ENCODE results near the gene PI4K2A. TPM values are rescaled to one million over a fixed set of nuclear protein-coding genes. Genes with fewer than 3 reads are reported as not detected.

PI4K2A gene
- 19.8 and 20.5 TPM in 2 replicates for total RNA-seq (2014; rRNA removed; shearing (Covaris generic))
- polyA plus RNA-seq (2015; cell fraction: cytosol; rRNA removed) = 17.1 and 18.3 TPM in 2 replicates
- polyA plus RNA-seq (2015; cell fraction: nucleus; rRNA removed) = 16.7 and 19.4 TPM in 2 replicates

DNA sequence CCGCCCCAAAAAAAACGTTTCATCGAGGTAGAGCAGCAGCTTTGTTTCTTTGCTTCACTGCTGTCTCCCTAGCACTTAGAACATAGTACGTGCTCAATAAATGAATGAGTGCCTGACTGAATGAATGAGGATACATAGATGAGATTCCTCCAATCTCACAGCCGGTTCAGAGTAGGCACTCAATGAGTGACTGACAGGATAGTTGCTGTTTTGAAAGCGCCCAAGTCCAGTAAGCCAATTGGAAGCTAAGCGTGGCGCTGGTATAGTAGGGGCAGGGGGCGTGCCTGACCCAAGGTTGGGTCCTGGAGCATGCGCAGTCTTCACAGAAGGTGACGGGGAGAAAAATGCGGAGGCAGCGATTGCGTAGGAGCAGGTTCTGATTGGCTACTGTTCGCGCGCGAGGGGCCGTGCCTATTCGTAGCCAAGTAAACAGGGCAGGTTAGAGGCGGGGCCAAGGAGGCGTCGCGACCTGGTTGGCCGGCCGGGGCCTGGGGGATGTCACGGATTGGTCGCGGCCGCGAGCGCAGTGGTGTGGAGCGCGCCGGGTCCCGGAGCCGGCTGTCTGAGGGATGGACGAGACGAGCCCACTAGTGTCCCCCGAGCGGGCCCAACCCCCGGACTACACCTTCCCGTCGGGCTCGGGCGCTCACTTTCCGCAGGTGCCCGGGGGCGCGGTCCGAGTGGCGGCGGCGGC, at the start of gene PI4K2A:
Gene PI4K2A (plus strand): TSS at position 498 of the 694 bp plus-strand sequence. CDS start 72 bp downstream, at position 570.
- DNase-seq (ENCODE audit: low read depth) = peak; percentile 99

DNA sequence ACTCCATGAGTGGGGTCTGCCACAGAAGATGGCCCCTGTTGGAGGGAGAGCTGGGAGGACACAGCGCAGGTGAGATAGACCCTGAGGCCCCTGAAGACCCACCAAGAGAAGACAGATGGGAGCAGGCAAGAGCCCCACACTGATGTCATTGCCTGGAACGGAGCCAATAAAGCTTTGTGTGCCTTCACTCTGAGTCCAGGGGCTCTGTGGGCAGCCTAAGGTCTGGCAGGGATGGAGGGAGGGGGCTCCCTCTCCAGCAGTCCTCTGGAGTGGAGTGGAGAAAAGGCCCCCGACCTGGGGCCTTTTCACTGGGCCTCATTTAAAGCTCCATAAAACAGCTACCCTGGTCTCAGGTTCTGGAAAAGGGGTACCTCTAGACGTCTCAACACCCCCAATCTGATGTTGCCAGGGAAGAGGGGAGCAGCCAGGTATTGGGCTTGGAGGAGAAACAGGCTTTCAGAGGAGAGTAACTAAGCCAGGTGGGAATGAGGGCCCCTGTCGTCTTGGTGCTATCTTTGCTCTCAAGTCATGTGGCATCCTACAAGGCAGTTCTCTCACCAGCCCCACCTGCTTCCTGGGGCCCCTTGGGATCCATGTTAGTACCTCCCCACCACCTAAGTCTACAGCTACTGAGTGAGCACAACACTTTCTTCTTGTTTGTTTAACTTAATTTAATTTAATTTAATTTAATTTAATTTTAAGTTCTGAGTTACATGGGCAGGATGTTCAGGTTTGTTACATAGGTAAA, 49.5 kb upstream of the PI4K2A start:
- DNase-seq (ENCODE audit: low read depth) = no peak

DNA sequence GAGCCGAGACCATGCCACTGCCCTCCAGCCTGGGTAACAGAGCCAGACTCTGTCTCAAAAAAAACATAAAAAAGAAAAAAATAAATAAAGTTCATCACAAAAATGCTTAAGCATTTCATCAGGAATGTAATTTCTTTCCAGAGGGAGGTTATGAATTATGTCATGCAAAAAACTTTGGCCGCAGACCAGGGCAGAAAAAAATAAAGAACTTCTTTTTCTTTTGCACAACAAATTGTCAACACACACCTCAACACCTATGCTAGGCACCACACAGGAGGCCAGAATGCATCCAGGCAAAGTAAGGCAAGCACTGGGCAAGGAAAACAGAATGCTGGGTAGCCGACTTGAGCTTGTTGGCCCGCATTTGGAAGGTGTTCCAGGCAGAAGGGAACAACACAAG, 47.0 kb upstream of the PI4K2A start:
- DNase-seq (ENCODE audit: low read depth) = no peak

DNA sequence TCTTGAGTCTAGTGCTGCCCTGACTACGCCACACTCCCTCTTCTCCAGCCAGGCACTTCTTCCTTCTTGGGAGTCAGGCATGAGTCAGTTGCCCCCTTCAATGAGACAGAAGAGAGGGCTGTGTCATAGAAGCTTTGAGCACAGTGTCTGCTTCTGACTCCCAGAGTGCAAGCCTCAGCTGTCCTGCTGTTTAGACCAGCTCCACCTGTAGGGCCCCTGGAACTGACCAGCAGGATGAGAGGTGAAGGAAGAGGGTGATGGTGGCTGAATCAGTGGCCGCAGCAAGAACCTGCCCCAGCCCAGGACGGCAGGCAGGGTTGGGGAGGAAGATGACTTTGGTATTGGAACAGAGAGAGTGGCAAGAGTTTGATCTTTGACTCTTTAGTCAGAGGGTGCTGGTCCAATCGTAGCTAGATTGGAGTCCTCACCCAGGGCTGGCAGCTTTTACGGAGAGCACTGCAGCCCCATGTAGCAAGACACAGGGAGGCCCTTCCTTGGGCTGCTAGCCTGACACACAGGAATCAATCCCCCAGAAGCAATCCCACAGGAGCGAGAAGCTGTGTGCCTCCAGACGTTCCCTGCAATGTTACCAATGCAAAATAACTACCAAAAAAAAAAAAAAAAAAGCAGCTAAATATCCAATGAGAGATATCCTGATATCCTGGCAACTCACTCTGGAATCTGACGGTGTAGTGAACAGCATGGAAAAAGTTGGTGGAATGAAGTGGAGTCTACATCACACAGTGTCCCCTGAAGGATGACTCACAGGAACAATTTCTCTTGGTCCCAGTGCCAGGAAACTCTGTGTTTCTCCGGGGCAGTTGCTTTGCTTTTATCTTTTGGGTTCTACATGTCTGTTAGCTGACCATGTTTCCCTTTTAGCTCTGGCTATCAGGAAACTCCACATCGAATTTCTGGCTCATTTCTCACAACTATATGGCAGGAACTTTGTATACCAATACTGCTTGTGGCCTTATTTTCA, 44.1 kb upstream of the PI4K2A start:
- DNase-seq (ENCODE audit: low read depth) = peak; percentile 91

DNA sequence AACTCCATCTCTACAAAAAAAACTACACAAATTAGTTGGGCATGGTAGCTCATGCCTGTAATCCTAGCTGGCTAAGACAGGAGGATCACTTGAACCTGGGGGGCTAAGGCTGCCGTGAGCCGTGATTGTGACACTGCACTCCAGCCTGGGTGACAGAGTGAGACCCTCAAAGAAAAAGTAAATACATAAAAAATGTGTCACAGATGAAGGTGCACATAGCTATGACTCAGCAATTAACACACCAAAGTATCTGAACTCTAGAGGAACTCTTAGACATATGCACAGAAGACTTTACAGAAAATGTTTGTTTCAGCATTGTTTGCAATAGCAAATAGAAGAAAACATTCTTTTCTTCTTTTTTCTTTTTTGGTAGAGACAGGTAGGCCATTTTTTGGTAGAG, 42.7 kb upstream of the PI4K2A start:
- no peak for DNase-seq (ENCODE audit: low read depth)

DNA sequence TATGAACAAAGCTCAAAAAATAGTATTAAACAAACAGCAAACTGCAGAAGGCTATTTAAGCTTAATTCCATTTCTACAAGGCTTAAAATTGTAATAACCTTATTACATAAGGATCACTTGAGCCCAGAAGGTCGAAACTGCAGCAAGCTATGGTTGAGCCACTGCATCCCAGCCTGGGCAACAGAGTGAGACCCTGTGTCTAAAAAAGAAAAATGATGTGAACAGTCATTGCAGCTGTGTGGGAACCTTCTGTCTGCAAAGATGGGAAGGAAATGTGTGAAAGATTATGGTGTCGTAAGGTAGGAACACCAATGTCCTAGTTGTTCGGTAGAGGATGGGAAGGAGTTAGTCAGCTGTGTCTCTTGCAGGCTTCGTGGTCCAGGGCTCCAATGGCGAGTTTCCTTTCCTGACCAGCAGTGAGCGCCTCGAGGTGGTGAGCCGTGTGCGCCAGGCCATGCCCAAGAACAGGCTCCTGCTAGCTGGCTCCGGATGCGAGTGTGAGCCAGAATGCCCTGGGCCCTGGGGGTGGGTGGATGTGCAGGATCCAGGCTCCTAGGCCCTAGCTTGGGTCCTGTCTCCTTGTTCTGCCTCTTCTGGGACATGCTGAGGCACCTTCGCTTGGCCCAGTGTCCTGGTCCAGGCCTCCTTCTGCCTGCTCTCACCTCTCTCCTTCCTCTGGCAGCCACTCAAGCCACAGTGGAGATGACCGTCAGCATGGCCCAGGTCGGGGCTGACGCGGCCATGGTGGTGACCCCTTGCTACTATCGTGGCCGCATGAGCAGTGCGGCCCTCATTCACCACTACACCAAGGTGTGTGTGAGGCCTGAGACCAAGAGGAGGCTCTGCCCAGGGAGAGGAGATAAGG, 41.8 kb upstream of the PI4K2A start:
- no peak for DNase-seq (ENCODE audit: low read depth)

DNA sequence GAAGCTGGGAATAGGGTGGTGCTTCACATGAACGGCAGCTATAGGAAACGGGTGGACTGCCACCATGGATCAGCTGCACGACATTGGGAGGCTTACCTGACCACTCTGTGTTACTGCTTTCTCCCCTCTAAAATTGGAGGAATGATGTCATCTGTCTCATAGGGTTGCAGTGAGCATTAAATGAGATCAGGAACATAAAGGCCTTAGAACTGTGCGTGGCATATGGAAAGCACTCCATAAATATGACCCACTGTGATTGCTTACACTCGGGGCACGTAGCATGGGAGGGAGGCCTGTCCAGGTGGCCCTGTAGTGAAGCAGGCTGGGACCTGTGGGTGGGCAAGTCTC, 41.2 kb upstream of the PI4K2A start:
- no peak for DNase-seq (ENCODE audit: low read depth)

DNA sequence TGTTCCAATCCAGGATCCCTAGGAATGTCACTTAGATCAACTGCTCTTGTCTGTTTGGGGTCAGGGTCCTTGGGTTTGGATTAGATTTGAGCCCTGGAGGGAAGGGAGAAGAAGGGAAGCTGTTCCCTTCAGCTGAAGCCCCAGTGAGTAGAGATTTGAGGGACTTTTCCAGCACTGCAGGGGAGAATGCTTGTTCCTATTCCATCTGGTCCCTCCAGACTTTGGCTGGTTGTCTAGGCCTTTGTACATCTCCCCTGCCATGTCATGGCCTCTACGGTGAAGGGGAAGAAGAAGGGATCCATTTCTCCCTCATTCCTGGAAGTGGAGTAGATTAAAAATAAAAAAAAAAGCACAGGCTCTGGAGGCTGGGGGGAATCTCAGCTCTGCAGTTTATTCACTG, 39.9 kb upstream of the PI4K2A start:
- no peak for DNase-seq (ENCODE audit: low read depth)

DNA sequence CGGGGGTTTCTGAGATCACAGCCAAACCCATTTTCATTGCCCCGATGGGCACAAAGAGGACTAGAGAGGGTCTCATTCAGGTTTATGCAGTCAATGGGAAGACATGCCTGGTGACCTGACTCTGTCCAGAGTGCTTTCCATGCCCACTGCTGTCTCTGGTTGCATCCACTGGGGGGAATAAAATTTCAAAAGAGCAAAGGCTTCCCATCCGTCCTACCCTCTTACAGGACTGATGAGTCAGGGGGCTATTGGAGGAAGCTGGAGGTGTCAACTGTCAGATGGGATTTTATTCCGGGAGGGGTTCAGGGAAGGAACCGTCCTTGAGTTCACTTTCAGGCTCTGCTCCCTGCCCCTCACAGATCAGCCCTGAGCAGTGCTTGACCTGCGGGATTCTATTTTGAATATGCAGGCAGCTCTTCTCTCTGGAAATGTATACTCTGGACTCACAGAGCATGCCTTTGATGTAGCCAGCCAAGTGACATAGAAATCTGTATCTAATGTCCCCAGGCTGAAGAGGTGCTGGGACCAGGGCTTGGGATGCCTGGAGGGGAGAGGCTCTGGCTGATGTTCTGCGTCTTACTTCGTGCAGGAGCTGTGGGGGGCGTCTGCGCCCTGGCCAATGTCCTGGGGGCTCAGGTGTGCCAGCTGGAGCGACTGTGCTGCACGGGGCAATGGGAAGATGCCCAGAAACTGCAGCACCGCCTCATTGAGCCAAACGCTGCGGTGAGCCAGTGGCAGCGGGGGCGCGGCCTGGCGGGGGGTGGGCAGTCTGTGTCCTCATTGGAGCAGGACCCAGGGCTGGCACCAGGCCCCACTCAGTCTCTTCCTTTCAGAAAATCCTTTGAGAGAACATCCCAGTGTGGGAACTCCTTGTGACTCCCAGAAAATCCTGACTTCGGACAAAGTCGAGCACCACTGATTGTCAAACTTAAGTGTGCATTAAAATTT, 38.9 kb upstream of the PI4K2A start:
- DNase-seq (ENCODE audit: low read depth) = no peak

DNA sequence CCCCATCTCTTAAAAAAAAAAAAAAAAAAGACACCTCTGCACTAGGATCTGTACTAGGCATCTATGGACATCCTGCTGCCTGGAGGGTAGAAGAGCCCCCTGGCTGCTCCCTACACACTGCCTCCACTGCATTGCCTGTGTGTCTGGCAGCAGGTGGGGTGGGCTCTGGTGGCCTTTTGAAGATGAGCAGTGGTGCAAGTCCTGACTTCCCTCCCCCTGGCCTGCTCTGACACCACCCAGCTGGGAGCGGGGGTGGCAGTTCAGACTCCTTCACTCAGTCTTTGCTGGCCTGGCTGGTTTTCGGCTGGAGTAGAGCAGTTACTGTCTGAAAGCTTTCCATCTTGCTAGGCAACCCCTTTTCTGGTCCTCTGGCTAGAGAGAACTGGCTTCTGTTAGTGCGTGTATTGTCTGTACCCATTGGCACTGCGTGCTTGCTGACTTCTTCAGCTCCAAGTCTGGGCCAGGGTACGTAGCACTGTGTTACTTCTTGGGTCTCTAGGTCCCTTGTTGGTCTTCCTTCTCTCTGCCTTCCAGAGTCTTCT, 33.3 kb upstream of the PI4K2A start:
- DNase-seq (ENCODE audit: low read depth) = no peak

DNA sequence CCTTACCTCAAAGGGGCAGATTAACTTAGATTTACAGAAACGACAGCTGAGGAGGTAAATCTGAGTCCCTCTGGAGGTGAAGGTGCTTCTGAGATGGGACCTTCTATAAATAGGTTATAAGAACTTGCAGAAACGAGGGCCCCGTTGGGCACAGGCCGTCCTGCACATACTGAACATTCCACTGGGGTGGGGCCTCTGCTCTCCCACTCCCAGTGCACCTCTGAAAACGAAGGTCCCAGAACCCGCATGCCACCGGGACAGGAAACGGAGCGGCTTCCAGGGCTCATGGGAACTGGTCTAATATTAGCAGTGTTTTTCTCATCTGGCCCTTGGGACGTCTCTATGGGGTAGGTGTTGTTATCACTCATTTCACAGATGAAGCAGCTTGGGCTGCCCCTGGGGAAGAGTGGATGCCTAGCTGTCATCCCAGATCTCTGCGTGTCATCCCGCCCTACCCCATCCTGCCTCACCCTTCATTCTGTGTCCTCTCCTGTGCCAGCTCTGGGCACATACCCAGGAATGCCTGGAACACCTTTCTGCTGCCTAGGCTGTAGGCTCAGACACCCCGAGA, 31.4 kb upstream of the PI4K2A start:
- DNase-seq (ENCODE audit: low read depth) = no peak

DNA sequence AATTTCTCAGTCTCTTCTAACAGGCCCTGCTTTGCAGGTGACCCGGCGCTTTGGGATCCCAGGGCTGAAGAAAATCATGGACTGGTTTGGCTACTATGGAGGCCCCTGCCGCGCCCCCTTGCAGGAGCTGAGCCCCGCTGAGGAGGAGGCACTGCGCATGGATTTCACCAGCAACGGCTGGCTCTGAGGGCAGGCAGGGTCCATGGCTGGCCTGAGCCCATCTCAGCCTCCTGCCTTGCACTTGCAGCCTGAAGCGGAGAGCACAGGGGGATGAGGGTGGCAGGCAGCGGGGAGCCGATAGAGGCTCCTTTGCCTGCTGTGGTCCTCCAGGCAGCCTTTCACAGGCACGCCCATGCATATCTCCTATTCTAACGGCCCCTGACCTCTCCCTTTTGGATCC, 29.0 kb upstream of the PI4K2A start:
- no peak for DNase-seq (ENCODE audit: low read depth)

DNA sequence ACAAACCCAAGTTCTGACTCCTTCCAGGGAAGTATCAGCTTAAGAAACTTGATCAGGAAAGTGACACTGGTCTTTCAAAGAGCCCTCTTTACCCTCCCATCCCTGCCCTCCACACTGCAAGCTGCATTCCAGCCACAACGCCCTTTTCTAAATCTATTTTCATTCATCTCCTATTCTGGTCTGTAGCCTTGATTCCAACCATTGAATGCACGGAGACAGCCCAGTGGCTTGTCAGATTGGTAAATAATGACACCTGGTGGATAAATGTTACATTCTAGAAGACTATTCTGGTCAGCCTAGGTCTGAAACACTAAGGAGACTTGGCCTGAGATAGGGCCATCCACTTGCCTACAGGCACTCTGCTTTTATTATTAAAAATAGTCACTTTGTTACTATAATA, 28.1 kb upstream of the PI4K2A start:
- DNase-seq (ENCODE audit: low read depth) = peak; percentile 70

DNA sequence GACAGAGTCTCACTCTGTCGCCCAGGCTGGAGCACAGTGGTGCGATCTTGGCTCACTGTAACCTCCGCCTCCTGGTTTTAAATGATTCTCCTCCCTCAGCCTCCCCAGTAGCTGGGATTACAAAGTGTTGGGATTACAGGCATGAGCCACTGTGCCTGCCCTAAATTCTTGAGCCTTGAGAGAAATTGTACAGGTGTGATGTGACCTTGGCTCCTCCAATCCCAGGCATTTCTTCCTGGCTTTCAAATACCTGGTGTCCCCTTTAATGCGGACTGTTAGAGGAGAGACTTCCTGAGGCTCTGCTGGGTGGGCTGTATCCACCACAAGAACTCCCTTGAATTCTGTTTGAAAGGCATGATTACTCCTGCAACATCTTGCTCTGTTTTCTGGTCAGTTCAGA, 22.2 kb upstream of the PI4K2A start:
- DNase-seq (ENCODE audit: low read depth) = no peak

DNA sequence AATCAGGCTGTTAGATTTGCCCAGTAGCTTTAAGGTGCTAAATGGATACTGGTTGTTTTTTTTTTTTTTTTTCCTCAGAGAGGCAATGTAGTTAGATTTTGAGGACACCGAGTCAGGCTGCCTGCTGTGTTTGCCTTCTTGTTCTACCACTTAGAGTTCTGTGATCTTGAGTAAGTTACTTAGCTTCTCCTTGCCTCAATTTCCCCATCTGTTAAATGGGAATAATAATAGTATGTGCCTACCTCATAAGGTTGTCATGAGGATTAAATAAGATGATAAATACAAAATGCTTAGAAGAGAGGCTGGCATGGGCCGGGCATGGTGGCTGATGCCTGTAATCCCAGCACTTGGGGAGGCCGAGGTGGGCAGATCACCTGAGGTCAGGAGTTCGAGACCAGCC, 21.7 kb upstream of the PI4K2A start:
- DNase-seq (ENCODE audit: low read depth) = no peak

DNA sequence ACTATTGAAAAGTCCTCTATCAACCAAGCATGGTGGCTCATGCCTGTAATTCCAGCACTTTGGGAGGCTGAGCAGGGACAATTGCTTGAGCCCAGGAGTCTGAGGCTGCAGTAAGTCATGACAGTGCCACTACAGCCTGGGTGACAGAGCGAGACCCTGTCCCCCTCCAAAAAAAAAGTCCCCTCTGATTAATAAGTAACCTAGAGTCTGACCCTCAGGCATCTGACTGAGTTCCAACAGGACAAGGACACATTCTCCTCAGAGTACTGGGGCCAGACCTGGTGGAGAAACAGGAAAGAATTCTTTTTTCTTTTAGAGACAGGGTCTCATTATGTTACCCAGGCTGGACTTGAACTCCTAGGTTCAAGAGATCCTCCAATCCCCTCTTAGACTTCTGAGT, 17.2 kb upstream of the PI4K2A start:
- DNase-seq (ENCODE audit: low read depth) = no peak

DNA sequence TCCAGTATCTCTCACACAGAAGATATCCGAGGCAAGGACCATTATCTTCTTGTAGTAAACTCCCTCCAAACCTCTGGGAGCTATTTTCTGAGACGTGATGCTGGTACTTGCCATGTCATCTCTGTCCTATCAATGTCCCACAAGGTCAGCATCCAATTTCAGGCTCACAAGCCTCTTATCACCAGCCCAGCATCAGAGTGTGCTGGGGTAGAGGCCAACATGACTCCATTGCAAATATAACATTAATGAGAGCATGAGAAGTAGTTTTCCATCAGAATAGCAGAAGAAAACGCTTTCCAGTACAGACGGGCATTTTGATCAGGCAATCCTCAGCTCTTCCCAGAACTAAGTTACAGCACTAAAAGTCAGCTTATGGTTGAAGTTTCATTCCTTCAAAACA, 12.7 kb upstream of the PI4K2A start:
- no peak for DNase-seq (ENCODE audit: low read depth)

DNA sequence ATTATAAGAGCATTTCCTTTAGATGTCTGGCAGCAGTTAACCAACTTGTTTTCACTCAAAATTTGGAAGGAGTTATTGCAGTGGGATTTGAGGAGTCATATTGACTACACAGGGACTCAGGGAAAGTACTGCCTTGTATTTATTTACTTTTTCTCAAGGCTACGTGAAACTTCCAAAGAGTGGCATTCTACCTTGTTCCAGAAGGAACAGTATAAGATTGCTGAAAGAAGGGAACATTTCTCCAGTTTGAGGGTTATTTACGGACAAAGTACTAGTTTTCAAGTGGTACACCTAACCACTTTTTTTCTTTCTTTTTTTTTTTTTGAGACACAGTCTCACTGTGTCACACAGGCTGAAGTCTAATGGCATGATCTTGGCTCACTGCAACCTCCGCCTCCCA, 12.2 kb upstream of the PI4K2A start:
- no peak for DNase-seq (ENCODE audit: low read depth)

DNA sequence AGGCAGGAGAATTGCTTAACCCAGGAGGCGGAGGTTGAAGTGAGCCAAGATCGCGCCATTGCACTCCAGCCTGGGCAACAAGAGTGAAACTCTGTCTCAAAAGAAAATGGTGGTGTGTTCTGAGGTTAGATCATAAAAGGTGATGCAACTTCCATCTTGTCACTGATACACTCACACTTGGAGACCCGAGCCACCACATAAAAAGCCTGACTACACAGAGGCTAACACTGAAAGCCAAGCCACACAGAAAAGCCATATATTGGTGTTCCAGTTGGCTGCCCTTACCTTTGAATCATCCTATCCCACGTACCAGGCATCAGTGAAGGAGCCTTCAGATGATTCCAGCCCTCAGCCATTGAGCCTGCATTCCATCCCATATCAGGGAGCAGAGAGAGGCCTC, 11.2 kb upstream of the PI4K2A start:
- no peak for DNase-seq (ENCODE audit: low read depth)

Measured in HT1080 (cell line).